Breast epithelium (tissue), 3 donors: ENCODE data around the gene KYNU.

ENCODE experiments used
- POLR2AphosphoS5 ChIP-seq, 3 donors: sonication (generic); formaldehyde crosslinking; IDR thresholded peaks; one replicate each; pipeline ENCODE4 v1.6.1; 2017; ENCODE audit warnings: antibody characterized with exemption in 3 of 3
- TF ChIP-seq, protein P1 (sequence below), 3 donors: fragments of 450-650 bp; IDR thresholded peaks; one replicate each; pipeline ENCODE4 v1.5.1; 2016 to 2017; ENCODE audit warnings: antibody characterized with exemption in 3 of 3, mild to moderate bottlenecking in 3 of 3, moderate library complexity in 3 of 3

DNA sequence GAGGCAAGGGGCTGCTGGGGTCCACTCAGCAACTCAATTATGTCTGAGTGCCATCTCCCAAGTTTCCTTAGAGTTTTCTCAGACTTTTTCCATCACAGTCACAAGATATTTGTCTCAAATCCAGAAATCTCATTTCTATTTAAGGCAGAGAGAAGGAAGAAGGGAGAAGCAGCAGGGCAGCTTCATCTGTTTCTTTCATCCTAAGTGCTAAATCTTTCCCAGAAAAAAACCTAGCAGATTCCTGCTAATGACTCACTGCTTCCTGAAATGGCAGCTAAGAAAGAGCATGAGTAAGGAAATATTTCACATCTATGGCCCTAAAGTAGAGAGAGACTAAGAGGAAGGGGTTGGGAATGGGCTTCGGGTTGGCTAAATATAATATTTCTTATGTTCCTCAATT lies 88.0 kb downstream of the KYNU start:
- no peak for TF ChIP-seq POLR2AphosphoS5 (IDR thresholded peaks at IDR 0.05)
- TF ChIP-seq, protein P1, sequence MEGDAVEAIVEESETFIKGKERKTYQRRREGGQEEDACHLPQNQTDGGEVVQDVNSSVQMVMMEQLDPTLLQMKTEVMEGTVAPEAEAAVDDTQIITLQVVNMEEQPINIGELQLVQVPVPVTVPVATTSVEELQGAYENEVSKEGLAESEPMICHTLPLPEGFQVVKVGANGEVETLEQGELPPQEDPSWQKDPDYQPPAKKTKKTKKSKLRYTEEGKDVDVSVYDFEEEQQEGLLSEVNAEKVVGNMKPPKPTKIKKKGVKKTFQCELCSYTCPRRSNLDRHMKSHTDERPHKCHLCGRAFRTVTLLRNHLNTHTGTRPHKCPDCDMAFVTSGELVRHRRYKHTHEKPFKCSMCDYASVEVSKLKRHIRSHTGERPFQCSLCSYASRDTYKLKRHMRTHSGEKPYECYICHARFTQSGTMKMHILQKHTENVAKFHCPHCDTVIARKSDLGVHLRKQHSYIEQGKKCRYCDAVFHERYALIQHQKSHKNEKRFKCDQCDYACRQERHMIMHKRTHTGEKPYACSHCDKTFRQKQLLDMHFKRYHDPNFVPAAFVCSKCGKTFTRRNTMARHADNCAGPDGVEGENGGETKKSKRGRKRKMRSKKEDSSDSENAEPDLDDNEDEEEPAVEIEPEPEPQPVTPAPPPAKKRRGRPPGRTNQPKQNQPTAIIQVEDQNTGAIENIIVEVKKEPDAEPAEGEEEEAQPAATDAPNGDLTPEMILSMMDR (IDR thresholded peaks at IDR 0.05), result no peak
